Skeletal muscle satellite cell (primary cell): ENCODE data around the gene CYGB.
"Not testable (repeated sequence)": the region's sequence is repeated elsewhere in the genome, so short reads cannot be mapped to it uniquely, and the experiment has no call there.

Experiments used
- H3K27me3 ChIP-seq: 2 replicates; pipeline ENCODE4 v1.7.0; 2013; ENCODE audit warnings: low read length; ENCODE audit not compliant: control insufficient read depth, insufficient read depth
- H3K36me3 ChIP-seq: 2 replicates; pipeline ENCODE4 v1.7.0; 2013; ENCODE audit warnings: mild to moderate bottlenecking, control low read depth, low read length; ENCODE audit not compliant: insufficient read depth
- H3K4me1 ChIP-seq: 2 replicates; pipeline ENCODE4 v1.7.0; 2013; ENCODE audit warnings: low read length; ENCODE audit not compliant: control insufficient read depth, insufficient read depth
- H3K4me2 ChIP-seq: 2 replicates; pipeline ENCODE4 v1.7.0; 2013; ENCODE audit warnings: mild to moderate bottlenecking, low read length
- H3K4me3 ChIP-seq: 2 replicates; pipeline ENCODE4 v1.7.0; 2013; ENCODE audit warnings: low read length
- H3K9ac ChIP-seq: 2 replicates; pipeline ENCODE4 v1.7.0; 2013; ENCODE audit warnings: mild to moderate bottlenecking, low read depth, low read length, moderate library complexity
- H3K9me3 ChIP-seq: replicated peaks from 2 replicates; pipeline ENCODE4 v1.7.0; 2013; ENCODE audit warnings: mild to moderate bottlenecking, control low read depth, low read length

CYGB gene

GRCh38 chr17:76566613-76566943 lies 29.1 kb upstream of the CYGB start:
- Histone ChIP-seq H3K4me2 (no peak overlapping the region), H3K27me3 (no peaks in the 10 kb centered on the region), H3K4me3 (no peak overlapping the region), H3K4me1 (peaks cover 32% of the 10 kb centered on the region), H3K9me3 (no peaks in the 10 kb centered on the region), H3K9ac (no peak overlapping the region), H3K36me3 (peaks cover 38% of the 10 kb centered on the region)

DNA sequence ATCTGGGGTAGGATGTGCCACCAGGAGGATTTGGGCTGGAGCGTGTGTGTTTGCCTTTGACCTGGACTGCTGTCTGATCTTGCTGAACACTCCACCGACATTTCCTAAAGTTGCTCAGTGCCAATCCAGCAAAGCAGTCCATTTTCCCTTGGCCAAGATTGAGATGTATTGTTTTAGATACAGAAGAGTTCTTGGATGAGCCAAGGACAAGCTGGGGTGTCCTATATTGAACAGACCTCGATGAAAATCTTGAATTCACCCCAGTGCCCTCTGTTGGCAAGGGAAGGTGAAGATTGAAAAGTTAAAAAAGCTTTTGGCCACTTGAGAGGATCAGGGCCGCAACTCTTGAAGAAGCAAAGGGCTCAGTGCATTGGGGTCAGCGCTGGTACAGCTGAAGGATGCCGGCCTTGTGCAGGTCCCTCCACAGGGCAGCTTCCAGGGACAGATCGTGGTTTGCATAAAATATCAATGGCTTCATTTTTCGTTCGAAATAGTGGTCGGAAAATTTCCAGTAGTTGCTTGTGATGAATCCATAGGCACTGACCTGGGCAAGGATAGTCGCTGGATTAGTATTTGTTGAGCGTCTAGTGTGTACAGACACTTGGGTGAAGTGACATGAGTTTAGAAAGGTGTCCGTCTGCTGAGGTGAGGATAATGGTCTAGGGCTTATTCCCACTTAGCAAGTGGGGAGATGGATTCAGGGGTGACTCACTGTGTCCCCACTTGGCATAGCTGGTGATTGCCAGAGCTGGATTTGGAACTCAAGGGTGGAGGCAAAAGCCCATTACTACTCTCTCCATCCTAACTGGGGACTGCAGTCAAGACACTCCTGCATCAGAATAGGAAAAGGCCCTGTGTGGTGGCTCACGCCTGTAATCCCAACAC lies 28.5 kb upstream of the CYGB start:
- Histone ChIP-seq H3K4me1 (peaks cover 38% of the 10 kb centered on the region), H3K4me2 (no peak overlapping the region), H3K9ac (no peak overlapping the region), H3K4me3 (no peak overlapping the region), H3K9me3 (no peaks in the 10 kb centered on the region), H3K36me3 (peaks cover 44% of the 10 kb centered on the region), H3K27me3 (no peaks in the 10 kb centered on the region)

- H3K36me3 ChIP-seq = peaks cover 48% of the 10 kb centered on the region
- not testable (repeated sequence) for H3K4me3 ChIP-seq, H3K9ac ChIP-seq, H3K4me2 ChIP-seq, H3K9me3 ChIP-seq, H3K27me3 ChIP-seq
- peaks cover 46% of the 10 kb centered on the region for H3K4me1 ChIP-seq
These were observed 27.6 kb upstream of the CYGB start for GRCh38 chr17:76564991-76565727.

- H3K4me1 ChIP-seq = peaks cover 55% of the 10 kb centered on the region
- not testable (repeated sequence) for H3K4me3 ChIP-seq, H3K9me3 ChIP-seq, H3K27me3 ChIP-seq
- H3K36me3 ChIP-seq = peaks cover 55% of the 10 kb centered on the region
- peak overlapping the region; percentile 0 for H3K9ac ChIP-seq
- H3K4me2 ChIP-seq = peak overlapping the region; percentile 18
These were observed 25.9 kb upstream of the CYGB start for GRCh38 chr17:76563359-76563758.

DNA sequence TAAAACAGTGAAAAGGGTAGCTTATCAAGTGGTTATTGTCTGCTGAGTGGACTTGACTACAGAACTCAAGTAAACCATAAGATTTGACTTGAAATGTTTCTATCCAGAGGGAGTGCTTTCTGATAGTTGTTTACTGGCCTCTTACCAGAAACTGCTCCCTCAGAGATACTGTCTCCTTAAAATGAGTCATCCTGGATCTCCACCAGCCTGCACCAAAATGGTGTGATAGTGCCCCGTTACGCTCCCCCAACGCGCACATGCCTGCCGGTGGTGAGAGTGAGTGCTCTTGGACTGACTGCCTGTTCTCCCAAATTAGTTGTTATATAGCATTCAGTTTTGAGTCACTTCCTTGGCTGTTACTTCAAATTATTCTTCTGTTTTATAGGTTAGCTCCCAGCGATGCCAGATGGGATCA lies 25.2 kb upstream of the CYGB start:
- H3K9ac ChIP-seq = peak overlapping the region; percentile 27
- H3K9me3 ChIP-seq = no peaks in the 10 kb centered on the region
- H3K36me3 ChIP-seq = peaks cover 55% of the 10 kb centered on the region
- H3K27me3 ChIP-seq = no peaks in the 10 kb centered on the region
- H3K4me1 ChIP-seq = peaks cover 55% of the 10 kb centered on the region
- H3K4me3 ChIP-seq = no peak overlapping the region
- peak overlapping the region; percentile 70 for H3K4me2 ChIP-seq

- Histone ChIP-seq H3K4me3 (peak overlapping the region; percentile 18), H3K4me1 (peaks cover 55% of the 10 kb centered on the region), H3K9ac (peak overlapping the region; percentile 53)
These were observed 24.3 kb upstream of the CYGB start for GRCh38 chr17:76561799-76562268.

GRCh38 chr17:76561332-76561731 lies 23.8 kb upstream of the CYGB start:
- no peaks in the 10 kb centered on the region for H3K27me3 ChIP-seq
- H3K4me3 ChIP-seq = peak overlapping the region; percentile 18
- no peaks in the 10 kb centered on the region for H3K9me3 ChIP-seq
- peak overlapping the region; percentile 91 for H3K4me2 ChIP-seq
- peaks cover 55% of the 10 kb centered on the region for H3K4me1 ChIP-seq
- H3K36me3 ChIP-seq = peaks cover 43% of the 10 kb centered on the region
- peak overlapping the region; percentile 53 for H3K9ac ChIP-seq

More at GRCh38 chr17:76561799-76562268, 24.3 kb upstream of the CYGB start:
- Histone ChIP-seq H3K4me2 (peak overlapping the region; percentile 91), H3K9me3 (no peaks in the 10 kb centered on the region), H3K27me3 (no peaks in the 10 kb centered on the region), H3K36me3 (peaks cover 48% of the 10 kb centered on the region)

DNA sequence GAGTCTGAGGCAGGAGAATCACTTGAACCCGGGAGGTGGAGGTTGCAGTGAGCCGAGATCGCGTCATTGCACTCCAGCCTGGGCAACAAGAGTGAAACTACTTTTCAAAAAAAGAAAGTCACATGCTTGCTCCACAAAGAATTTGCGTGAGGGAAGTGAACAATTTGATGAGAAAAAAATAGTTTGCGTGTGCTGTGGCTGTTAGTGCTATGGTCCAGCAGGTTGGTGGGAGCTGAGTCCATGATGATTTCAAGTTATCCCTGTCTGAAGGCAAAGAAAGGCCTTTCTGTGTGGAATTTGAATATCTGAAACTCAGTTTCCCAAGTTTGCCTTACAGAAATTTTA lies 23.3 kb upstream of the CYGB start:
- H3K27me3 ChIP-seq = no peaks in the 10 kb centered on the region
- H3K9ac ChIP-seq = peak overlapping the region; percentile 53
- H3K4me2 ChIP-seq = peak overlapping the region; percentile 91
- peaks cover 55% of the 10 kb centered on the region for H3K4me1 ChIP-seq
- no peaks in the 10 kb centered on the region for H3K9me3 ChIP-seq
- H3K36me3 ChIP-seq = peaks cover 39% of the 10 kb centered on the region
- H3K4me3 ChIP-seq = no peak overlapping the region

DNA sequence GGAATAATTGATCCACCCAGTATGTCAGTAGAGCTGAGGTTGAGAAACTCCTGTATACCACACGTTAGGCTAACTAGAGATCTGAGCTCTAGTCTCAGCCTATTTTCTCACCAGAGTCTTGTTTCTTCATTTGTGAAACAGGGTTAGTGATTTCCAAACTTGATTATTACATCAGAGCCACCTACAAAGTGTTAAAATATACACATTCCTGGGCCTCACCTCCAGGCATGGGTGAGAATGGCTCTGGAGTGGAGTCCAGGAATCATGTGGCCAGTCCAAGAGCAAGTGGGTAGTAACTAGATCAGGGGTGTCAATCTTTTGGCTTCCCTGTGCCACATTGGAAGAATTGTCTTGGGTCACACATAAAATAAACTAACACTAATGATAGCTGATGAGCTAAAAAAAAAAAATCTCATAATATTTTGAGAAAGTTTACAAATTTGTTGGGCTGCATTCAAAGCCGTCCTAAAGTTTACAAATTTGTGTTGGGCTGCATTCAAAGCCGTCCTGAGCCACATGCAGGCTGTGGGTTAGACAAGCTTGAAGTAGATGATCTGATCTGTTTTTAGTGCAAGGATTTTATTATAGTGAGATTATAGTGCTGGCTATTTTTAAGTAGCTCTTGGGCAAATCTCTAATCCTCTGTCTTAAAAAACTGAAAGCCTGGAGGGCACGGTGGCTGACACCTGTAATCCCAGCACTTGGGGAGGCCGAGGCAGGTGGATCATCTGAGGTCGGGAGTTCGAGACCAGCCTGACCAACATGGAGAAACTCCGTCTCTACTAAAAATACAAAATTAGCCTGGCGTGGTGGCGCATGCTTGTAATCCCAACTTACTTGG lies 22.7 kb upstream of the CYGB start:
- Histone ChIP-seq H3K27me3 (no peaks in the 10 kb centered on the region), H3K36me3 (peaks cover 33% of the 10 kb centered on the region), H3K4me3 (peak overlapping the region; percentile 33), H3K9me3 (no peaks in the 10 kb centered on the region), H3K4me1 (peaks cover 51% of the 10 kb centered on the region), H3K4me2 (peak overlapping the region; percentile 91), H3K9ac (peak overlapping the region; percentile 9)

GRCh38 chr17:76559460-76559859 lies 22.0 kb upstream of the CYGB start:
- H3K9me3 ChIP-seq, H3K27me3 ChIP-seq: not testable (repeated sequence)
- H3K36me3 ChIP-seq = peaks cover 25% of the 10 kb centered on the region
- peaks cover 45% of the 10 kb centered on the region for H3K4me1 ChIP-seq
- peak overlapping the region; percentile 81 for H3K4me3 ChIP-seq
- peak overlapping the region; percentile 98 for H3K9ac ChIP-seq
- H3K4me2 ChIP-seq = peak overlapping the region; percentile 91
